CD4-positive, alpha-beta T cell treated with Interleukin-21 for 1 hour (primary cell): ENCODE results near the gene PLCD1.
"Not testable (repeated sequence)": the region's sequence is repeated elsewhere in the genome, so short reads cannot be mapped to it uniquely, and the experiment has no call there.

Experiments
- DNase-seq: peaks from one replicate; pipeline ENCODE4 v3.0.0-alpha.2; 2020

Gene PLCD1

GRCh38 chr3:38036286-38036685 is 6.8 kb upstream of the PLCD1 start:
- no peak for DNase-seq

- not testable (repeated sequence) for DNase-seq
These were observed 4.9 kb upstream of the PLCD1 start for GRCh38 chr3:38034335-38034734.

- not testable (repeated sequence) for DNase-seq
These were observed 4.1 kb upstream of the PLCD1 start for GRCh38 chr3:38033586-38033985.

GRCh38 chr3:38032328-38032865 is 3.0 kb upstream of the PLCD1 start:
- DNase-seq = no peak

- DNase-seq = peak; percentile 35
These were observed 1.9 kb upstream of the PLCD1 start for GRCh38 chr3:38031022-38031994.

- no peak for DNase-seq
These were observed 932 bp upstream of the PLCD1 start for GRCh38 chr3:38030126-38031021.

GRCh38 chr3:38028621-38029361 is 651 bp downstream of the PLCD1 start:
- DNase-seq = no peak

GRCh38 chr3:38027466-38028465 is 1.7 kb downstream of the PLCD1 start:
- no peak for DNase-seq

GRCh38 chr3:38026856-38027255 is 2.6 kb downstream of the PLCD1 start:
- DNase-seq = no peak

- DNase-seq = no peak
These were observed 6.3 kb downstream of the PLCD1 start for GRCh38 chr3:38022896-38023709.

- DNase-seq = no peak
These were observed 7.1 kb downstream of the PLCD1 start for GRCh38 chr3:38022301-38022700.

- DNase-seq = no peak
These were observed 8.2 kb downstream of the PLCD1 start for GRCh38 chr3:38021196-38021595.

GRCh38 chr3:38020342-38020726 is 9.1 kb downstream of the PLCD1 start:
- DNase-seq = no peak

- no peak for DNase-seq
These were observed 9.6 kb downstream of the PLCD1 start for GRCh38 chr3:38019658-38020341.

GRCh38 chr3:38018296-38019266 is 10.9 kb downstream of the PLCD1 start:
- DNase-seq = no peak

- no peak for DNase-seq
These were observed 11.8 kb downstream of the PLCD1 start for GRCh38 chr3:38017445-38018295.

GRCh38 chr3:38016847-38017444 is 12.5 kb downstream of the PLCD1 start:
- no peak for DNase-seq
